H1 (cell line): ENCODE measurements around the gene PALM3. TPM values are rescaled to one million over a fixed set of nuclear protein-coding genes. Genes with fewer than 3 reads are reported as not detected.

Source experiments
- CTCF ChIA-PET: fragments of 300-600 bp; sonication (Branson Sonifier 250); formaldehyde crosslinking; loops from one replicate; lab custom pipeline; 2021; ENCODE audit not compliant: partially characterized antibody; lab: Charles Lee
- POLR2A ChIA-PET: fragments of 300-600 bp; sonication (Branson Sonifier 250); formaldehyde crosslinking; loops from one replicate; lab custom pipeline; 2021; ENCODE audit warnings: inconsistent platforms; ENCODE audit not compliant: partially characterized antibody; lab: Charles Lee
- DNase-seq, 2 experiments: peaks; one replicate each; pipeline versions ENCODE4 v3.0.0 to v3.0.0-alpha.2; 2010 to 2022; ENCODE audit warnings: low spot score in 2 of 2, low read depth in 1 of 2, mixed read lengths in 1 of 2
- FAIRE-seq: peaks from 2 replicates; lab custom pipeline; 2011; peaks lifted over from hg19 to GRCh38; lab: Jason Lieb, UNC
- H2AFZ ChIP-seq: 2 replicates; pipeline ENCODE4 v1.8.1; 2012; ENCODE audit warnings: low read length, inconsistent platforms
- H2AK5ac ChIP-seq: 2 replicates; pipeline ENCODE4 v1.6.1; 2013; ENCODE audit warnings: low read depth, low read length
- H2BK120ac ChIP-seq: replicated peaks from 2 replicates; pipeline ENCODE3; 2013; ENCODE audit warnings: low read depth, low read length, inconsistent platforms
- H2BK12ac ChIP-seq: 2 replicates; pipeline ENCODE4 v1.6.1; 2013; ENCODE audit warnings: low read depth, low read length
- H2BK15ac ChIP-seq: 2 replicates; pipeline ENCODE4 v1.6.1; 2013; ENCODE audit warnings: low read length
- H2BK20ac ChIP-seq: 2 replicates; pipeline ENCODE4 v1.6.1; 2013; ENCODE audit warnings: low read length
- H2BK5ac ChIP-seq: 2 replicates; pipeline ENCODE4 v1.6.1; 2013; ENCODE audit warnings: low read depth, low read length
- H3K14ac ChIP-seq: 2 replicates; pipeline ENCODE4 v1.6.1; 2013; ENCODE audit warnings: inconsistent platforms; ENCODE audit not compliant: insufficient read length
- H3K18ac ChIP-seq: 2 replicates; pipeline ENCODE4 v1.6.1; 2013; ENCODE audit warnings: low read length; ENCODE audit errors: extremely low read depth
- H3K23ac ChIP-seq: 2 replicates; pipeline ENCODE4 v1.6.1; 2013; ENCODE audit warnings: inconsistent platforms; ENCODE audit not compliant: insufficient read length
- H3K23me2 ChIP-seq: 2 replicates; pipeline ENCODE4 v1.6.1; 2013; ENCODE audit warnings: low read depth, low read length
- H3K27ac ChIP-seq: 2 replicates; pipeline ENCODE4 v1.6.1; 2011; ENCODE audit warnings: low read depth, low read length, inconsistent platforms
- H3K27me3 ChIP-seq, 4 experiments: replicated peaks in 1 of 4; 1 replicate in 1 of 4; 2 replicates in 3 of 4; pipeline versions ENCODE4 v1.6.1 to v1.8.1; 2011 to 2013; ENCODE audit warnings: low read length in 3 of 4, mild to moderate bottlenecking in 3 of 4, inconsistent platforms in 2 of 4, mixed read lengths in 2 of 4, moderate library complexity in 1 of 4; ENCODE audit not compliant: control insufficient read depth in 3 of 4, insufficient read depth in 3 of 4; ENCODE audit errors: extremely low read depth in 1 of 4
- H3K36me3 ChIP-seq, 4 experiments: 2 replicates each; pipeline versions ENCODE4 v1.6.1 to v1.8.1; 2011 to 2013; ENCODE audit warnings: mild to moderate bottlenecking in 4 of 4, low read length in 3 of 4, moderate library complexity in 2 of 4, control low read depth in 1 of 4, inconsistent platforms in 1 of 4; ENCODE audit not compliant: insufficient read depth in 4 of 4, control insufficient read depth in 2 of 4
- H3K4ac ChIP-seq: replicated peaks from 2 replicates; pipeline ENCODE3; 2013; ENCODE audit warnings: low read length, low read depth, mixed read lengths, inconsistent platforms; ENCODE audit not compliant: insufficient read length
- H3K4me1 ChIP-seq, 4 experiments: replicated peaks in 1 of 4; 1 replicate in 1 of 4; 2 replicates in 3 of 4; pipeline versions ENCODE4 v1.6.1 to v1.8.1; 2011 to 2013; ENCODE audit warnings: low read length in 3 of 4, inconsistent platforms in 2 of 4, mixed read lengths in 1 of 4; ENCODE audit not compliant: insufficient read depth in 4 of 4, control insufficient read depth in 3 of 4
- H3K4me2 ChIP-seq, 2 experiments: 2 replicates each; pipeline versions ENCODE4 v1.6.1 to v1.8.1; 2011 to 2013; ENCODE audit warnings: low read depth in 2 of 2, low read length in 2 of 2, control low read depth in 1 of 2, inconsistent platforms in 1 of 2, mild to moderate bottlenecking in 1 of 2; ENCODE audit not compliant: insufficient read depth in 1 of 2
- H3K4me3 ChIP-seq, 4 experiments: fragments of 200-600, 300-600 bp in 1 of 4; sonication (generic), shearing (Covaris generic), sonication (Bioruptor Twin) in 1 of 4; 2 replicates each; pipeline versions ENCODE4 v1.5.1 to v1.8.1; 2011 to 2016; ENCODE audit warnings: low read length in 4 of 4, low read depth in 3 of 4, control low read depth in 2 of 4, inconsistent platforms in 2 of 4, mild to moderate bottlenecking in 2 of 4, mixed read lengths in 1 of 4, moderate library complexity in 1 of 4; ENCODE audit not compliant: insufficient read depth in 2 of 4; ENCODE audit errors: extremely low read depth in 1 of 4
- H3K56ac ChIP-seq: replicated peaks from 2 replicates; pipeline ENCODE3; 2013; ENCODE audit warnings: low read depth, mild to moderate bottlenecking, mixed read lengths, low read length, inconsistent platforms; ENCODE audit not compliant: insufficient read length
- H3K79me1 ChIP-seq: 2 replicates; pipeline ENCODE4 v1.6.1; 2013; ENCODE audit warnings: low read depth, low read length, control low read depth
- H3K79me2 ChIP-seq, 2 experiments: 2 replicates each; pipeline versions ENCODE4 v1.6.1 to v1.8.1; 2012 to 2013; ENCODE audit warnings: low read length in 2 of 2, mild to moderate bottlenecking in 2 of 2, inconsistent platforms in 1 of 2; ENCODE audit not compliant: insufficient read depth in 2 of 2, control insufficient read depth in 1 of 2
- H3K9ac ChIP-seq, 4 experiments: replicated peaks in 1 of 4; 1 replicate in 1 of 4; 2 replicates in 3 of 4; pipeline versions ENCODE4 v1.6.1 to v1.8.1; 2011 to 2013; ENCODE audit warnings: low read depth in 3 of 4, low read length in 3 of 4, control low read depth in 2 of 4, mild to moderate bottlenecking in 2 of 4, moderate library complexity in 2 of 4, inconsistent platforms in 1 of 4; ENCODE audit errors: extremely low read depth in 1 of 4
- H3K9me3 ChIP-seq, 2 experiments: 2 replicates each; pipeline versions ENCODE4 v1.6.1 to v1.8.1; 2012 to 2013; ENCODE audit warnings: mild to moderate bottlenecking in 2 of 2, moderate library complexity in 2 of 2, control low read depth in 1 of 2, inconsistent platforms in 1 of 2, low read depth in 1 of 2, low read length in 1 of 2, mixed read lengths in 1 of 2; ENCODE audit not compliant: insufficient read depth in 2 of 2
- H4K20me1 ChIP-seq, 2 experiments: replicated peaks in 1 of 2; 2 replicates each; pipeline versions ENCODE3 to v1.8.1; 2011 to 2013; ENCODE audit warnings: inconsistent platforms in 2 of 2, low read length in 2 of 2, mild to moderate bottlenecking in 1 of 2; ENCODE audit not compliant: insufficient read depth in 2 of 2, control insufficient read depth in 1 of 2
- H4K5ac ChIP-seq: 2 replicates; pipeline ENCODE4 v1.6.1; 2013; ENCODE audit warnings: low read length, low read depth, mixed read lengths, inconsistent platforms; ENCODE audit not compliant: insufficient read length
- H4K8ac ChIP-seq: 2 replicates; pipeline ENCODE4 v1.8.0; 2013; ENCODE audit warnings: mild to moderate bottlenecking, moderate library complexity, low read length, inconsistent platforms; ENCODE audit not compliant: insufficient read depth; ENCODE audit errors: extremely low read depth
- H4K91ac ChIP-seq: replicated peaks from 2 replicates; pipeline ENCODE3; 2013; ENCODE audit warnings: low read length, mixed read lengths, inconsistent platforms; ENCODE audit not compliant: insufficient read length
- CBX8 ChIP-seq: fragments of 300-800, 300-1000 bp; sonication (generic); IDR thresholded peaks from 2 replicates; pipeline ENCODE4 v1.7.1; 2016; ENCODE audit warnings: low read depth, low read length, borderline replicate concordance
- CHD2 ChIP-seq: IDR thresholded peaks from 2 replicates; pipeline ENCODE4 v1.6.1; 2012; ENCODE audit warnings: low read length, improper control_type of control experiment
- CTCF ChIP-seq, 3 experiments: IDR thresholded peaks; 1 replicate in 2 of 3; 2 replicates in 1 of 3; pipeline versions ENCODE4 v1.5.1 to v1.6.1; 2011; ENCODE audit warnings: low read length in 3 of 3, mild to moderate bottlenecking in 3 of 3, inconsistent platforms in 2 of 3, low read depth in 1 of 3, moderate library complexity in 1 of 3; ENCODE audit not compliant: insufficient read depth in 1 of 3; ENCODE audit errors: control extremely low read depth in 1 of 3
- NANOG ChIP-seq: IDR thresholded peaks from 2 replicates; pipeline ENCODE4 v1.6.1; 2011; ENCODE audit warnings: low read length, low read depth, mild to moderate bottlenecking, inconsistent platforms; ENCODE audit not compliant: insufficient read depth, poor library complexity, severe bottlenecking
- POLR2AphosphoS5 ChIP-seq: IDR thresholded peaks from 2 replicates; pipeline ENCODE4 v1.6.1; 2011; ENCODE audit warnings: low read depth, low read length
- TBP ChIP-seq: IDR thresholded peaks from 2 replicates; pipeline ENCODE4 v1.6.1; 2011; ENCODE audit warnings: low read depth, low read length, improper control_type of control experiment
- USF2 ChIP-seq: IDR thresholded peaks from 2 replicates; pipeline ENCODE4 v1.6.1; 2011; ENCODE audit warnings: low read length, improper control_type of control experiment
- WGBS, 2 experiments: shearing (Covaris generic) in 1 of 2; methylation state at CpG; one replicate each; pipeline versions ENCODE4 v1.1.6 to v1.1.7; 2013 to 2015; ENCODE audit warnings: low lambda C conversion rate in 2 of 2, mixed read lengths in 2 of 2, inconsistent platforms in 1 of 2, low coverage in 1 of 2, missing lambda C conversion rate in 1 of 2; ENCODE audit not compliant: insufficient replicate concordance in 2 of 2, insufficient coverage in 1 of 2, insufficient read length in 1 of 2; ENCODE audit errors: extremely low coverage in 1 of 2, missing lambda C conversion rate in 1 of 2; 5-methylcytosine and 5-hydroxymethylcytosine counted together
- polyA plus RNA-seq, 7 experiments: library from polyadenylated mRNA; depleted of rRNA in 3 of 7; stranded (reverse) in 5 of 7; unstranded in 2 of 7; fragments of >200 nt in 5 of 7; fragments of 200-250 nt in 2 of 7; gene quantifications; 1 replicate in 5 of 7; 2 replicates in 1 of 7; 4 replicates in 1 of 7; pipeline versions ENCODE4 v1.2.1 to v1.2.3, GENCODE V29; 2011 to 2013; ENCODE audit warnings: missing spikeins in 2 of 7, mixed read lengths in 2 of 7
- total RNA-seq: library from RNA; stranded (reverse); fragmentation: NEBNext Ultra II Directional; extraction: Animal tissue kit (Norgen Biotek cat#: 25700); gene quantifications from 2 replicates; pipeline ENCODE4 v1.2.1, GENCODE V29; 2021

Gene PALM3
- total and polyA plus RNA-seq, 2 of the 8 experiments (the other 6 are each of a cell fraction or from before 2014, with no cell fraction given), result 5.8 to 31.3 TPM

GRCh38 chr19:14058182-14059092 is 3.4 kb downstream of the PALM3 start:
- DNase-seq, result no peak
- 45 to 100% methylated on average over 3 to 17 of the region's 17 CpGs for WGBS, 2 experiments
- CTCF ChIA-PET, result interaction anchor here (0.5 to 7.3 kb wide), 46 partner anchors 10 to 616 kb away, joined by 3 to 103 read pairs (median 4); partner anchors contain the start of genes ASF1B, C19orf67, IL27RA and MISP3
- TF ChIP-seq CHD2, result no peak
- no peak for TF ChIP-seq USF2
- no peak for TF ChIP-seq CTCF (IDR thresholded peaks at IDR 0.05; ENCODE audit: control extremely low read depth in 1 of 3, insufficient read depth in 1 of 3, low read depth in 1 of 3, low read length in 3 of 3)
- no peak for TF ChIP-seq NANOG
- TF ChIP-seq CBX8, result no peak
- no peak for TF ChIP-seq TBP
- no peak for TF ChIP-seq POLR2AphosphoS5

More at GRCh38 chr19:14058182-14059092, 3.4 kb downstream of the PALM3 start:
- H3K4me1 ChIP-seq, result peaks cover 0 to 10% (median 3%) of the 10 kb centered on the region in 4 experiments; a peak in 4 of 7 replicates
- H2AK5ac ChIP-seq, result no peak overlapping the region
- no peak overlapping the region for H3K27ac ChIP-seq
- peaks cover 0 to 2% of the 10 kb centered on the region in 2 experiments for H4K20me1 ChIP-seq
- FAIRE-seq, result no peak
- POLR2A ChIA-PET, result interaction anchor here (0.9 to 1.8 kb wide), 6 partner anchors 27 to 125 kb away, joined by 3 to 5 read pairs (median 4); partner anchors contain the start of gene IL27RA
- no peaks in the 10 kb centered on the region for H3K36me3 ChIP-seq
- H2BK120ac ChIP-seq, result no peak overlapping the region
- H3K14ac ChIP-seq, result no peak overlapping the region
- no peak overlapping the region for H2BK12ac ChIP-seq
- H2BK5ac ChIP-seq, result no peak overlapping the region
- H3K18ac ChIP-seq, result no peak overlapping the region; the same call in 1 of the 2 replicates
- peaks cover 12% of the 10 kb centered on the region; the same call in 1 of the 2 replicates for H3K23me2 ChIP-seq
- no peaks in the 10 kb centered on the region; a peak in 1 of 4 replicates for H3K9me3 ChIP-seq
- no peaks in the 10 kb centered on the region for H3K79me1 ChIP-seq
- H2AFZ ChIP-seq, result no peak overlapping the region
- no peak overlapping the region for H4K5ac ChIP-seq
- H3K79me2 ChIP-seq, result no peaks in the 10 kb centered on the region
- no peak overlapping the region for H2BK20ac ChIP-seq
- peak overlapping the region; percentile 67 for H3K4ac ChIP-seq
- H3K27me3 ChIP-seq, result peaks cover 5 to 19% (median 14%) of the 10 kb centered on the region in 4 experiments
- peak overlapping the region; percentile 14 to 82 (median 42); a peak in 6 of 8 replicates for H3K4me3 ChIP-seq
- peak overlapping the region; percentile 15; the same call in 1 of the 2 replicates for H4K8ac ChIP-seq
- no peak overlapping the region for H3K9ac ChIP-seq
- H3K56ac ChIP-seq, result peak overlapping the region; percentile 46
- 0 out of 2 replicates have a peak overlapping the region, but pooled peaks have one; percentile 81 for H2BK15ac ChIP-seq
- no peak overlapping the region for H3K23ac ChIP-seq
- peak overlapping the region; percentile 93 for H4K91ac ChIP-seq
- peak overlapping the region; percentile 61 to 77 for H3K4me2 ChIP-seq
